GM20431 (cell line): Measurements from ENCODE around the gene TICAM2.

Experiments used
- in situ Hi-C: fragments of 300-500 bp; cut with MseI, MboI; formaldehyde crosslinking; loops from one replicate; pipeline ENCODE4 v1.15.0; 2020; ENCODE audit warnings: low sequenced_read_pairs; ENCODE audit not compliant: unreplicated experiment

TICAM2 gene

DNA sequence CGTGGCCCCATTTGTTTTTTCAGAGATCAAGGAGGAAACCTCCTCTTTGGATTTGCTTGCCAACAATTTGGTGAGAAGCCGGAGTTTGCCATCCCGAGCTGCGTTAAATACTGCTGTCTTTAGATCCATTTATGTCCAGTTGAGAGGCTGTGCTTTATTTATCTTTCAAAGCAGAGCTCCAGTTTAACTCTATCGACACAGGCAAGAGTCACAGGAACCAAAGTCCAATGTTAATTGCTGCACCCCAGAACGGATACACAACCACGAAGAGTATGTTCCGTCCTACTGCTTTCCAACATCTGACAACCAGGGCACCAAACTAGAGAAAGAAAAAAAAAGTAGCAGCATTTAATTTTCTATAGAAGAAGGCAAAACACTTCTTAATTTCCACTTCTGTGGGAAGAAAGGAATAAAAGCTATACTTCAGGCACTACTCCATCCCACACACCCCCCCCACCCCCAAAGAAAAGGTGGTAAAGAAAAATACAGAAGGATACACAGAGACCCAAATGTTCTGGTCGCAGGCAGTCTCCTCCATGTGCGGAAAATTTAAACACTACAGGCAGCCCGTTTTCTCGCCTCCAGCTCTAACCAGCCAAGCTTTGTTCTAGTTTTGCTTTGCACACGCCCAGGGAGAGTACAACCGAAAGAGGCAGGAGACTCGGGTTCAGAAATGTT lies 58.8 kb downstream of the TICAM2 start:
- in situ Hi-C loops, result no loop called here

DNA sequence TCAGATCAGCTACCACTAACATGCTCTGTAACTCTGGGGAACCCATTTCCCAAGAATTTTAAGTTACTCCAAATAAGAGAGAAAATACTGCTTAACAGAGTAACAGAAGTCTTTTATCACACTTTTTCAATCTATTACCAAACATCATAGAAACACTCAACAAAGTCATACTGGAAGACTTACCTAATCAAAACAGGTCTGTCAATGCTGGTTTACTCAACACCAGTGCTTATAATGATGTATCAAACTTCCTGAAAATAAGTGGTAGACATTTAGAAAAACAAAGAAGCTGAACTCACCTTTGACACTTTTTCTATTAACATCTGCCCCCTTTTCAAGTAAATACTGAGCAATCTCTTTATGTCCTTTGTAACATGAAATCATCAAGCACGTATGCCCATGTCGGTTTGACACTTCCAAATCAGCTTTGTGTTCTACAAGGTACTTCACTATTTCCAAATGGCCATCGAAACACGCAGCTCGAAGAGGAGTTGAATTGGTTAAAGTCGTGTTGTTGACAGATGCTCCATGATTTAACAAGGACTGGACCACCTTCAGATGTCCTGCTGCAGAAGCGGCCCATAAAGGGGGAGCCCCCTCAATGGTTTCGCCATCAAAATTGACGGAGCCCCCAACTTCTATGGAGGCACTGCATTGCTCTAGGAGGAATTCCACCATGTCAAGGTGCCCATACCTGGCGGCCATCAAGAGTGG lies 59.5 kb downstream of the TICAM2 start:
- in situ Hi-C loops, result no loop called here

DNA sequence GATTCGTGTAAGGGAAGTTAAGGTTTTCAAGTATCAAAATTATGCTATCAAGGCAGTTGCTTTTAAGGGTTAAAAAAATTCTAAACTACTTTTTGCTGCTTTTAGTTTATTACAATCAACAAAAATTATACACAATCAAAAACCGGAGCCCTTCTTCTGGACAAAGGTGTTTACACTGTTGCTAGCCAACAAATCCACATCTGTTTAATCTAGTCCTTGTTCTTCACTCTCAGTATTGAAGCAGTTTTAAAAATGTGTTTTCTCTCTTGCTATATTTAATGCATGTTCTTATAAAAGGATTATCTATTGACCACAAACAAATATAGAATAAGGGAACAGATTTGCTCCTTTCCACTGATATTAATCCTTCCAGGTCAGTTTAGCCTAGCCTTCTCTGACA lies 60.2 kb downstream of the TICAM2 start:
- in situ Hi-C loops, result no loop called here

DNA sequence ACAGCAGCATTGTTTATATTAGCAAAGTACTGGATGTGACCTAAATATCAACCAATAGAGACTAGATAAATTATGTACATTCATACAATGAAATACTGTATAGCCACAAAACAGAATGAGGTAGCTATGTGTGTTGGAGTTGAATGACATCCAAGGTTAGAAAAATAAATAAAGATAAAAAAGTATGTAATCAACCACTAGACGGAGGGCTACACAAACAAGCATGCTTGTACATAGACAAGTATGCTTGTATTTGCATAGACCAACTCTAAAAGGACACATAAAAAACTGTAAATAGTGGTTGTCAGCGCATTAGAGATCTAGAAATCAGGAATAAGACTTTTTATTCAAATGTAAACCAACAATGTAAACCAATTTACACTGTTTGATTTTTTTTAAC lies 60.7 kb downstream of the TICAM2 start:
- in situ Hi-C loops, result no loop called here

DNA sequence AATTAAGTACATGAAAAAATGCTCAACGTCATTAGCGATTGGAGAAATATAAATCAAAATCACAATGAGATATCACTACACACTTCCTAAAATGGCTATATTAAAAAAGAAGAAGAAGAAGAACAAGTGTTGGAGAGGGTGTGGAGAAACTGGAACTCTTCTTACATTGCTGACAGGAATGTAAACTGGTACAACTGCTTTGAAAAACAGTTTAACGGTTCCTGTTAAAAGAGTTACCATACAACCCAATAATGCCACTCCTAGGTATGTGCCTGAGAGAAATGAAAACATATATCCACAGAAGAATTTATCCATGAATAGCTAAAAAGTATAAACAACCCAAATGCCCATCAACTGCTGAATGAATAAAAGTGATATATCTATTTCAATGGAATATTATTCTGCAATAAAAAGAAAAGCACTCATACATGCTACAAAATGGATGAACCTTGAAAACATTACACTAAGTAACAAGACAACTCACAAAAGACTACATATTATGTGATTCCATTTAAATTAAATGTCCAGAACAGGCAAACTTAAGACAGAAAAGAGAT lies 66.7 kb downstream of the TICAM2 start:
- in situ Hi-C loops, result no loop called here

DNA sequence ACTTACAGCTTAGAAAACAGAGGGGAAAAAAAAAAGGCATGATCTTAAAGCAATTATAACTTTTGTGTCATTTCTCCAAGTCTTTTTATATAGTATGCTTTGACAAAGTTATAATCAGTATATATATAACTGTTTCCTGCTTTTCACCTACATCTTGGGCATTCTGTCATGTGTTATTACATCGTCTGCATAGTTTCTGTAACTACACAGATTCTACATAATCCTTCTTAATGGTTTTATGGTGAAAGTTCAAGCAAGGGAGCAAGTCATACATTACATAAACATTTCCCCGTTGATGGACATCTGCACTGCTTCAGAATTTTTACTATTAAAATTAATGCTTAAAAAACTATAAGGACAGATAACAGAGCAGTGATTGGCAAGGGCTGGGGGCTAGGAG lies 69.8 kb downstream of the TICAM2 start:
- in situ Hi-C loops, result no loop called here

DNA sequence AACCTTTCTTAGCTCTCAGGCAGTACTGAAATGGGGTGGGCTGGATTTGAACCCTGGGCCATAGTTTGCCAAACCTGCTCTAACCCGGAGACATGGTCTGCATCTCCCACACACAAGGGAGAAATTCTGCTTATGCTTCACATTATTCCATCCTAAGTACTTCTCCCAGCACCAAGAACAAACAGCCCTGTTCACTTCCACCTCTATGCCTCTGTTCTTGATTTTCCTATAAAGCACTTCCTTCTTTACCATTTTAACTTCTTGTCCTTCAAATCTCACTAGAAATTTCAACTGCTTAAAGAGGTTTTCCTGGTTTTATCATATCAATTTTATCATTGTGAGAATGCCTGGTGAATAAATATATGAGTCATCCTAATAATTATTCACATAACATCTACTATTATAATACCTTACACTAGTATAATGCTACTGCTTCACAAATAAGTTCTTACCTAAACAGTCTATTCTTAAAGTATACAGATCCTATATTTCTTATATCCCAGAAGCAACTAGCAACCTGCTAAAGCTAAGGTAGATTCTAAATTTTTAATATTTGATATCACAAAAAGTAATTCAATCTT lies 70.4 kb downstream of the TICAM2 start:
- in situ Hi-C loops, result no loop called here

DNA sequence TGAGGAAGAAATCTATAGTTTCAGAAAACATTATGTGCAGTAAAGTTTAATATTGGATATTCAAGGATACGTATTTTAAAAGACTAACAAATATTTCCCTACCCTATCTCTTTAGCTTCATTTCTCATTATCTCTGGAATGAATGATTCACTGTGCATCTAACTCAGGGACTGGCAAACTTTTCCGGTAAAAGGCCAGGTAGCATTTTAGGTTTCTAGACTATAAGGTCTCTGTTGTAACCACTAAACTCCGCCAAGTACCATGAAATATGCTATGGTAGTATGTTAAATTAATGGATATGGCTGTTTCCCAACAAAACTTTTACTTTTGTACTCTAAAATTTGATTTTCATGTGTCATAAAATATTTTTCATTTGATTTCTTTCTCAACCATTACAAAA lies 70.9 kb downstream of the TICAM2 start:
- in situ Hi-C loops, result no loop called here

DNA sequence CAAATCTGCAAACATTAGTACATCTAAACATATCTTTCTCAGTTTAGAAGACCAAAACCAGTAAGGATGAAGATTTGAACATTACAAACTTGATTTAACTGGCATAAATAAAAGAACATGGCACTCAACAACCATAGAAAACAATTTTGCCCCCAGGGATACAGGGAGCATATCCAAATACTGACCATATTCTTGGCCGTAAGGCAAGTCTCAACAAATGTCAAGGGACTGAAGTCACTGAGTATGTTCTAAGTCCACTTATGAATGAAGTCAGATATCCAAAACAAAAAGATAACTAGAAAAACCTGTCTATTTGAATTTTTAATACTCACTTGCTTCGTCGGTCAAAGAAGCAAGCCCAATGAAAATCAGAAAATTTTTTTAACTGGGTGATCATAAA lies 71.9 kb downstream of the TICAM2 start:
- in situ Hi-C loops, result no loop called here
